Measurements from ENCODE around the gene LRRC56. TPM values are rescaled to one million over a fixed set of nuclear protein-coding genes. Genes with fewer than 3 reads are reported as not detected.

Gene LRRC56
- total RNA-seq, 1 donor from 2014 or later: 7.6 TPM

DNA sequence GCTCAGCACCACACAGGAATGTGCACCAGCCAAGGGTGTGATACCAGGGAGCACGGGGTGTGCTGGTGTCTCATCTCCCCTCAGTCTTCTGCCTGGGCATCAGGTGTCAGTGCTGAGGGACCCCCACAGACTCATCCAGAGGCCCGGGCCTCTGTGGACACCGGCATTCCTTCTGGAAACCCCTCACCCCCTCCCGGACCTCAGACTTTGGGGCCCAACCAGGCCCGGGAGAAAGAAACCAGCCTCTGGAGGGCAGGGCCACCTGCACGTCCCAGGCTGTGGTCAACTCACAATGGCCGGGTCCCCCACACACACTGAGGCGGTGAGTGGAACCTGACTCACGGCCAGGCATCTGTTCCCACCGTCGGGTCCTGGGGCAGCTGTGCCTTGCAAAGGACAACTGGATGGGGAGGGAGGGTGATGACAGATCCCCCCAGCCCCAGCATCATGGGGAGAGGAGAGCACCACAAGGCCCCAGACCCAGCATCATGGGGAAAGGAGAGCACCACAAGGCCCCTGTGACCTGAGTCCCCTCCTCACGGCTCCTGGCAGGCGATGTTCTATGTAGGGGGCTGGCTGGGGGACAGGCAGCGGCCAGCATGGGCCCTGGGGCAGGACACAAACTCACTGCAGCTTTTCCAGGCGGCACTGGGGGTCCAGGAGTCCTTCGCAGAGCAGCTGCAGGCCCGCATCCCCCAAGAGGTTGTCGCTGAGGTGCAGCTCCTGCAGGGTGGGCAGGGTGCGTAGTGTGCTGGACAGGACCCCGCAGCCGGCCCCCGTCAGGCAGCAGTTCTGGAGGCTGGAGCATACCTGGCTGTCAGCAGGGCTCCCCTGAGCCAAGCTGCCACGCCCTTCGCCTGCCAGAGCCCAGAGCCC lies 37.9 kb upstream of the LRRC56 start:
- Histone ChIP-seq H3K27ac (no peak overlapping the region), H3K36me3 (peaks cover 76% of the 10 kb centered on the region), H3K4me1 (peaks cover 28% of the 10 kb centered on the region), H3K27me3 (ENCODE audit: low read depth) (no peaks in the 10 kb centered on the region), H3K9me3 (no peaks in the 10 kb centered on the region), H3K4me3 (no peak overlapping the region)
- TF ChIP-seq, protein P1, sequence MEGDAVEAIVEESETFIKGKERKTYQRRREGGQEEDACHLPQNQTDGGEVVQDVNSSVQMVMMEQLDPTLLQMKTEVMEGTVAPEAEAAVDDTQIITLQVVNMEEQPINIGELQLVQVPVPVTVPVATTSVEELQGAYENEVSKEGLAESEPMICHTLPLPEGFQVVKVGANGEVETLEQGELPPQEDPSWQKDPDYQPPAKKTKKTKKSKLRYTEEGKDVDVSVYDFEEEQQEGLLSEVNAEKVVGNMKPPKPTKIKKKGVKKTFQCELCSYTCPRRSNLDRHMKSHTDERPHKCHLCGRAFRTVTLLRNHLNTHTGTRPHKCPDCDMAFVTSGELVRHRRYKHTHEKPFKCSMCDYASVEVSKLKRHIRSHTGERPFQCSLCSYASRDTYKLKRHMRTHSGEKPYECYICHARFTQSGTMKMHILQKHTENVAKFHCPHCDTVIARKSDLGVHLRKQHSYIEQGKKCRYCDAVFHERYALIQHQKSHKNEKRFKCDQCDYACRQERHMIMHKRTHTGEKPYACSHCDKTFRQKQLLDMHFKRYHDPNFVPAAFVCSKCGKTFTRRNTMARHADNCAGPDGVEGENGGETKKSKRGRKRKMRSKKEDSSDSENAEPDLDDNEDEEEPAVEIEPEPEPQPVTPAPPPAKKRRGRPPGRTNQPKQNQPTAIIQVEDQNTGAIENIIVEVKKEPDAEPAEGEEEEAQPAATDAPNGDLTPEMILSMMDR (IDR thresholded peaks at IDR 0.05): no peak
- intact Hi-C loops (cut with DNase I): no loop called here
- ATAC-seq: no peak
- peak; percentile 45 for DNase-seq

DNA sequence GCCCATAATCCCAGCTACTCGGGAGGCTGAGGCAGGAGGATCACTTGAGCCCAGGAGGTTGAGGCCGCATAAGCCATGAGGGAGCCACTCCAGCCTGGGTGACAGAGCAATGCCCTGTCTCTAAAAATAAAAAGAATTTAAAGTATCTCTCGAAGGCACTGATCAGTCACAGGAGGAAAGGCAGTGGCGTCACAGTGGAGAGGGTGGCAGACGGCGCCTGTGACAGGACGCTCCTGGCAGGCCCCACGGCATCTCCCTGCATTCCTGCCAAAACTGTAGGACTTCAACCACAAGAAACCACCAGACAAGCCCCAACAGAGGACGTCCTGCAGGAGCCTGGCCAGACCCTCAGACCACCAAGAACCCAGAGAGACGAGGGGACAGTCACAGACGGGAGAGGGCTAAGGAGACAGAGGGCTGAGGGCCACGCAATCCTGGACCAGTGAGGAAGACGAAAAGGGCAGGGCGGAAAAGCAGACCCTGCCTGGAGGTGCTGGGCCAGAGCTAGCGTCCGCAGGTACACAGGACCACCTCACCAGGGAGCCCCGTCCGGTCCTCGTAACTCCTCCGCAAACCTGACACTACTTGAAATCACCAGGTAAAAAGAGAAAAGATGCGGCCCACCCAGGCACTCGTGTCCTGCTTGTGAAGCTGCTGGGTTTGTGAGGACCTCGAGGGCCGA lies 36.2 kb upstream of the LRRC56 start:
- Histone ChIP-seq H3K9me3 (no peaks in the 10 kb centered on the region), H3K36me3 (peaks cover 59% of the 10 kb centered on the region), H3K4me1 (peaks cover 43% of the 10 kb centered on the region), H3K27ac (no peak overlapping the region), H3K4me3 (no peak overlapping the region), H3K27me3 (ENCODE audit: low read depth) (no peaks in the 10 kb centered on the region)
- intact Hi-C loops (cut with DNase I): no loop called here
- no peak for DNase-seq
- TF ChIP-seq, protein P1 (IDR thresholded peaks at IDR 0.05): no peak
- no peak for ATAC-seq

DNA sequence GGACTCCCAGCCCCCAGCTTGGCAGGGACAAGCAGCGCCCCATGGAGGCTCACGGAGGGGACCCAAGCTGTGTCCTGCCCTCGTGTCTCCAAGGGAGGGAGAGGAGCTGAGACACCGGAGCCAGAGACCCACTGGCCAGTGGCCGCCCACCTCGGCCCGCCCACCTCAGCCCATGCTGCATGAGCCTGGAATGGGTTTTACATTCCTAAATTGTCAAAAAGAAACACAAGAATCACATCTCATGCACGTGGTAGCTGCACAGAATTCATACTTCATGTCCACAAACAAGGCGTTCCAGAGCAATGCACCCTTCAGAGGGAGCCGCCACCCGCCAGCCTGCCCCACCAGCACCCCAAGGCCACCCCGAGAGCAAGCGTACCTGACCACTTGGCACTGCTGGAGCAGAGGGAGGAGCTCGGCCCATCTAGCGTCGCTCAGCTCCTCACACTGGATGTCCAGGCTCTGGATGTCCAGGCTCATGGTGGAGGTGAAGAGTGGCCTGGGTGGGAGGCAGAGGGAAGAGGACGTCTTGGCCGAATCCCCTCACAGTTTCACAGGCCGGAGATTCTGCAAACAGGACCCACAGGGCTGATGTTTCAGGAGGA lies 35.5 kb upstream of the LRRC56 start:
- Histone ChIP-seq H3K27me3 (ENCODE audit: low read depth) (no peaks in the 10 kb centered on the region), H3K4me1 (peaks cover 43% of the 10 kb centered on the region), H3K9me3 (no peaks in the 10 kb centered on the region), H3K27ac (no peak overlapping the region), H3K36me3 (peaks cover 53% of the 10 kb centered on the region), H3K4me3 (no peak overlapping the region)
- TF ChIP-seq, protein P1 (IDR thresholded peaks at IDR 0.05): no peak
- ATAC-seq: no peak
- DNase-seq: no peak
- intact Hi-C loops (cut with DNase I): no loop called here

DNA sequence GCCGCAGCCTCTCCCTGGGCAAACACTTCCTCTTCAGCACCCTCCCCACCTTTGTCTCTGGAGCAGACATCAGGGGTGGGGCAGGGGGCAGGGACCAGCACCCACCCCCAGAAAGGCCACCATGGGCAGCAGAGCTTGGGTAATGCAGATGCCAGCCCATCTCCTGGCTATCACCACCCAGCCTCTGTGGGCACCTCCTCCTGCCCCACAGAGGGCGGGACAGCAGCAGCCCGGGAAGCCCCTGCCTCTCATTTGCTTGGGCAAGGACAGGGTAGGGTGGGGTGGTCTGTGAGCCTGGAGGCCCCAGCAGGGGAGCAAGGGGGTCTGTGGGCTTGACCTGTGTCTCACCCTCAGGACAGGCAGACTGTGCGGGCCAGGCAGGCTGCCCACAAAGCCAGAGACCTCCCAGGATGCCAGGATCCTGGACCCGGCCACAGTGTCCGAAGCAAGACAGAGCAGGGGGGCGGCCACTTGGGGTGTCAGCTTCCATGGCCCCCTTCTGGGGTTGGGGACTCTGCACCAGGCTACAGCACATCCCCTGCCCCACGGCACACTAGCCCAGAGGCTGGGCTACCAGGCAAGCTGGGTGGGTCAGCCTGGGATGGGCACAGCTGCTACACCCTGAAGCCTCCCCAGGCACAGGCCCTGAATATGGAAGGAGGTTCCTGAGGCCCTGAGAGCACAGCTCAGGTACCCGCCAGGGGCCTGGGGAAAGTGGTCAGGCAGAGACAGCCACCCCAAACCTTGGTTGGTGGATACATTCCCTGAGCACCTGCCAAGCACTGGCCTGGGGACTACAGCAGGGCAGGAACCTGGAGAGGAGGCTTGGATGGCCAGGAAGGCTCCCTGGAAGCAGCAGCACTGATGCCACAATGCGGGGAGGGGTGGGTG lies 34.8 kb upstream of the LRRC56 start:
- H3K27me3 ChIP-seq (ENCODE audit: low read depth): no peaks in the 10 kb centered on the region
- peak overlapping the region; percentile 82 for H3K4me3 ChIP-seq
- DNase-seq (no peak), ATAC-seq (no peak)
- H3K9me3 ChIP-seq: no peaks in the 10 kb centered on the region
- peak overlapping the region; percentile 100 for H3K27ac ChIP-seq
- TF ChIP-seq, protein P1 (IDR thresholded peaks at IDR 0.05): no peak
- H3K36me3 ChIP-seq: peaks cover 46% of the 10 kb centered on the region
- peaks cover 45% of the 10 kb centered on the region for H3K4me1 ChIP-seq
- intact Hi-C loops (cut with DNase I): no loop called here
